H9 (cell line): ENCODE data around the gene CLDN22. TPM values are rescaled to one million over a fixed set of nuclear protein-coding genes. Genes with fewer than 3 reads are reported as not detected.

Experiments used
- DNase-seq: peaks from one replicate; pipeline ENCODE4 v3.0.0-alpha.2; 2017
- H2AFZ ChIP-seq: one replicate; pipeline ENCODE4 v1.6.1; 2013; ENCODE audit warnings: mild to moderate bottlenecking, low read length, control low read depth, moderate library complexity
- H2AK5ac ChIP-seq: 2 replicates; pipeline ENCODE4 v1.6.1; 2013; ENCODE audit warnings: low read length, control low read depth, mixed read lengths; ENCODE audit not compliant: insufficient read length
- H2BK120ac ChIP-seq: one replicate; pipeline ENCODE4 v1.6.1; 2013; ENCODE audit warnings: low read depth, mild to moderate bottlenecking, low read length, control low read depth, inconsistent platforms; ENCODE audit not compliant: poor library complexity, severe bottlenecking
- H2BK12ac ChIP-seq: 2 replicates; pipeline ENCODE4 v1.6.1; 2013; ENCODE audit warnings: low read length, control low read depth, mixed read lengths, low read depth; ENCODE audit not compliant: insufficient read length
- H2BK15ac ChIP-seq: 2 replicates; pipeline ENCODE4 v1.6.1; 2013; ENCODE audit warnings: low read depth, low read length, control low read depth
- H2BK20ac ChIP-seq: one replicate; pipeline ENCODE4 v1.6.1; 2013; ENCODE audit warnings: low read depth, mild to moderate bottlenecking, low read length, control low read depth, inconsistent platforms; ENCODE audit not compliant: poor library complexity, severe bottlenecking
- H2BK5ac ChIP-seq: 2 replicates; pipeline ENCODE4 v1.6.1; 2013; ENCODE audit warnings: low read length, control low read depth, mixed read lengths; ENCODE audit not compliant: insufficient read length
- H3K14ac ChIP-seq: 2 replicates; pipeline ENCODE4 v1.6.1; 2013; ENCODE audit warnings: low read length, control low read depth; ENCODE audit not compliant: insufficient read depth
- H3K18ac ChIP-seq: 2 replicates; pipeline ENCODE4 v1.6.1; 2013; ENCODE audit warnings: low read depth, mild to moderate bottlenecking, mixed read lengths, low read length, control low read depth; ENCODE audit not compliant: insufficient read length
- H3K23ac ChIP-seq: 2 replicates; pipeline ENCODE4 v1.6.1; 2013; ENCODE audit warnings: low read length, control low read depth, mixed read lengths, low read depth; ENCODE audit not compliant: insufficient read length
- H3K23me2 ChIP-seq: 2 replicates; pipeline ENCODE4 v1.6.1; 2013; ENCODE audit warnings: low read depth, mild to moderate bottlenecking, mixed read lengths, low read length, control low read depth; ENCODE audit not compliant: insufficient read length, poor library complexity, severe bottlenecking
- H3K27ac ChIP-seq: 2 replicates; pipeline ENCODE4 v1.5.1; 2013; ENCODE audit warnings: low read length, control low read depth, mixed read lengths, low read depth; ENCODE audit not compliant: insufficient read length
- H3K27me3 ChIP-seq: 2 replicates; pipeline ENCODE4 v1.6.1; 2013; ENCODE audit warnings: low read length, control low read depth, inconsistent platforms; ENCODE audit not compliant: insufficient read depth
- H3K4ac ChIP-seq: 2 replicates; pipeline ENCODE4 v1.6.1; 2013; ENCODE audit warnings: low read depth, mild to moderate bottlenecking, control low read depth, inconsistent platforms, low read length, moderate library complexity
- H3K4me1 ChIP-seq: 2 replicates; pipeline ENCODE4 v1.6.1; 2013; ENCODE audit warnings: low read length, control low read depth, inconsistent platforms; ENCODE audit not compliant: insufficient read depth
- H3K4me2 ChIP-seq: 2 replicates; pipeline ENCODE4 v1.6.1; 2013; ENCODE audit warnings: low read length, control low read depth, mixed read lengths; ENCODE audit not compliant: insufficient read length, insufficient read depth
- H3K56ac ChIP-seq: 2 replicates; pipeline ENCODE4 v1.6.1; 2013; ENCODE audit warnings: low read depth, mild to moderate bottlenecking, mixed read lengths, low read length, control low read depth; ENCODE audit not compliant: insufficient read length
- H3K79me1 ChIP-seq: 2 replicates; pipeline ENCODE4 v1.6.1; 2013; ENCODE audit warnings: low read depth, mild to moderate bottlenecking, moderate library complexity, low read length, control low read depth, inconsistent platforms; ENCODE audit not compliant: insufficient read depth, poor library complexity, severe bottlenecking
- H3K79me2 ChIP-seq: 2 replicates; pipeline ENCODE4 v1.6.1; 2013; ENCODE audit warnings: low read length, control low read depth, inconsistent platforms; ENCODE audit not compliant: insufficient read depth
- H3K9ac ChIP-seq: 2 replicates; pipeline ENCODE4 v1.6.1; 2013; ENCODE audit warnings: low read length, control low read depth, mixed read lengths; ENCODE audit not compliant: insufficient read length; ENCODE audit errors: extremely low read depth
- H3K9me3 ChIP-seq: one replicate; pipeline ENCODE4 v1.6.1; 2013; ENCODE audit warnings: low read depth, low read length, inconsistent platforms; ENCODE audit not compliant: control insufficient read depth
- H3T11ph ChIP-seq: one replicate; pipeline ENCODE4 v1.6.1; 2013; ENCODE audit warnings: mild to moderate bottlenecking, low read length, control low read depth, inconsistent platforms
- H4K20me1 ChIP-seq: one replicate; pipeline ENCODE4 v1.6.1; 2013; ENCODE audit not compliant: control insufficient read depth, insufficient read length, insufficient read depth
- H4K5ac ChIP-seq: 2 replicates; pipeline ENCODE4 v1.6.1; 2013; ENCODE audit warnings: low read depth, mild to moderate bottlenecking, mixed read lengths, low read length, control low read depth; ENCODE audit not compliant: insufficient read length
- H4K8ac ChIP-seq: replicated peaks from 2 replicates; pipeline ENCODE4 v1.6.1; 2013; ENCODE audit warnings: low read length, control low read depth, mixed read lengths, low read depth; ENCODE audit not compliant: insufficient read length
- H4K91ac ChIP-seq: 2 replicates; pipeline ENCODE4 v1.6.1; 2013; ENCODE audit warnings: low read depth, mild to moderate bottlenecking, moderate library complexity, mixed read lengths, low read length, control low read depth; ENCODE audit not compliant: insufficient read length
- H3K27ac Mint-ChIP-seq, 3 experiments: 2 replicates in 2 of 3; 3 replicates in 1 of 3; pipeline ENCODE4 v1.8.0; 2020 to 2021; ENCODE audit warnings: mixed read lengths in 3 of 3, mild to moderate bottlenecking in 1 of 3, moderate library complexity in 1 of 3
- H3K27me3 Mint-ChIP-seq: 2 replicates; pipeline ENCODE4 v1.8.0; 2021; ENCODE audit warnings: low read depth, mild to moderate bottlenecking, moderate library complexity, mixed read lengths
- H3K36me3 Mint-ChIP-seq, 3 experiments: 2 replicates in 2 of 3; 3 replicates in 1 of 3; pipeline ENCODE4 v1.8.0; 2020 to 2021; ENCODE audit warnings: low read depth in 3 of 3, mixed read lengths in 3 of 3; ENCODE audit not compliant: insufficient read depth in 1 of 3
- H3K4me1 Mint-ChIP-seq, 2 experiments: 2 replicates each; pipeline ENCODE4 v1.8.0; 2020; ENCODE audit warnings: mixed read lengths in 2 of 2
- H3K4me3 Mint-ChIP-seq, 2 experiments: 2 replicates in 1 of 2; 3 replicates in 1 of 2; pipeline ENCODE4 v1.8.0; 2020 to 2021; ENCODE audit warnings: mild to moderate bottlenecking in 2 of 2, mixed read lengths in 2 of 2, moderate library complexity in 1 of 2
- H3K9me3 Mint-ChIP-seq, 2 experiments: 2 replicates in 1 of 2; 3 replicates in 1 of 2; pipeline ENCODE4 v1.8.0; 2020; ENCODE audit warnings: mild to moderate bottlenecking in 2 of 2, mixed read lengths in 2 of 2, moderate library complexity in 1 of 2
- CTCF ChIP-seq: fragments of 200-600 bp; sonication (generic); conservative IDR thresholded peaks from 3 replicates; pipeline ENCODE4 v1.8.0; 2021; ENCODE audit warnings: antibody characterized with exemption, mild to moderate bottlenecking
- WGBS: extraction: QIAGEN DNeasy Blood & Tissue Kit; methylation state at CpG from one replicate; pipeline ENCODE4 v1.1.7; 2013; ENCODE audit warnings: missing lambda C conversion rate, low lambda C conversion rate, mixed read lengths; ENCODE audit not compliant: insufficient read length; ENCODE audit errors: extremely low coverage; 5-methylcytosine and 5-hydroxymethylcytosine counted together
- total RNA-seq: library from RNA; stranded (reverse); gene quantifications from 2 replicates; pipeline ENCODE4 v1.2.1, GENCODE V29; 2021

The CLDN22 gene
- total RNA-seq, 1 experiment from 2014 or later = not detected

GRCh38 chr4:183352546-183352945 is 32.5 kb upstream of the CLDN22 start:
- H3K27ac ChIP-seq = no peak overlapping the region
- H3K4me3 Mint-ChIP-seq = no peak overlapping the region
- TF ChIP-seq CTCF = no peak
- no peak overlapping the region for H3K27ac Mint-ChIP-seq
- no peaks in the 10 kb centered on the region; the same call in 1 of the 2 replicates for H3K27me3 Mint-ChIP-seq
- no peaks in the 10 kb centered on the region for H3K9me3 Mint-ChIP-seq
- H2AK5ac ChIP-seq = no peak overlapping the region
- H3K9ac ChIP-seq = no peak overlapping the region
- DNase-seq = no peak
- H3K4me1 Mint-ChIP-seq = peaks cover 3 to 4% of the 10 kb centered on the region in 2 experiments; a peak in 2 of 4 replicates
- no peak overlapping the region for H2BK20ac ChIP-seq
- H3K14ac ChIP-seq = no peak overlapping the region
- H4K8ac ChIP-seq = no peak overlapping the region
- H3K79me1 ChIP-seq = no peaks in the 10 kb centered on the region
- no peaks in the 10 kb centered on the region for H4K20me1 ChIP-seq
- H2BK15ac ChIP-seq = no peak overlapping the region
- no peak overlapping the region for H3K4ac ChIP-seq
- H3T11ph ChIP-seq = no peak overlapping the region
- no peaks in the 10 kb centered on the region for H3K9me3 ChIP-seq
- no peaks in the 10 kb centered on the region for H3K79me2 ChIP-seq
- no peak overlapping the region for H4K91ac ChIP-seq
- H3K4me2 ChIP-seq = no peak overlapping the region
- H3K36me3 Mint-ChIP-seq = 0 out of 7 replicates have a peak, but pooled peaks cover 0 to 1% (median 0%) of the 10 kb centered on the region in 3 experiments
- no peak overlapping the region for H3K18ac ChIP-seq
- no peak overlapping the region for H4K5ac ChIP-seq
- no peak overlapping the region for H3K56ac ChIP-seq
- WGBS = no CpG with 5 or more reads among the region's 5 CpGs
- no peak overlapping the region for H2AFZ ChIP-seq
- H3K23me2 ChIP-seq = no peaks in the 10 kb centered on the region
- H3K27me3 ChIP-seq = no peaks in the 10 kb centered on the region
- H3K4me1 ChIP-seq = no peaks in the 10 kb centered on the region
- H2BK5ac ChIP-seq = no peak overlapping the region
- H3K23ac ChIP-seq = no peak overlapping the region
- no peak overlapping the region for H2BK120ac ChIP-seq
- no peak overlapping the region for H2BK12ac ChIP-seq
